Endothelial cell of umbilical vein (primary cell): Measurements from ENCODE around the gene HEMGN.

Experiments used
- CTCF ChIP-seq, 2 donors: IDR thresholded peaks; 1 replicate in 1 of 2; 2 replicates in 1 of 2; pipeline ENCODE4 v1.5.1; 2011; ENCODE audit warnings: low read length in 2 of 2, mild to moderate bottlenecking in 2 of 2, moderate library complexity in 2 of 2, control low read depth in 1 of 2, inconsistent platforms in 1 of 2, low read depth in 1 of 2; ENCODE audit not compliant: insufficient read depth in 1 of 2; ENCODE audit errors: extremely low read depth in 1 of 2
- EZH2 ChIP-seq: IDR thresholded peaks from 2 replicates; pipeline ENCODE4 v1.6.1; 2012; ENCODE audit warnings: borderline replicate concordance, low read depth, mild to moderate bottlenecking, moderate library complexity, low read length, inconsistent platforms; ENCODE audit not compliant: severe bottlenecking
- FOS ChIP-seq: IDR thresholded peaks from 2 replicates; pipeline ENCODE4 v1.6.1; 2011; ENCODE audit warnings: mild to moderate bottlenecking, low read length, moderate library complexity, borderline replicate concordance; ENCODE audit not compliant: insufficient read depth
- GATA2 ChIP-seq: IDR thresholded peaks from 2 replicates; pipeline ENCODE4 v1.7.0; 2011; ENCODE audit warnings: low read depth, mild to moderate bottlenecking, moderate library complexity, mixed read lengths, low read length; ENCODE audit not compliant: insufficient read length, insufficient read depth
- JUN ChIP-seq: IDR thresholded peaks from 2 replicates; pipeline ENCODE4 v1.6.1; 2011; ENCODE audit warnings: borderline replicate concordance, low read depth; ENCODE audit not compliant: insufficient read length, insufficient read depth
- MAX ChIP-seq: IDR thresholded peaks from 2 replicates; pipeline ENCODE4 v1.6.1; 2011; ENCODE audit not compliant: insufficient read depth, insufficient read length
- MYC ChIP-seq: IDR thresholded peaks from one replicate; pipeline ENCODE4 v1.6.1; 2011; ENCODE audit warnings: mild to moderate bottlenecking, low read depth, low read length
- POLR2A ChIP-seq: IDR thresholded peaks from 2 replicates; pipeline ENCODE4 v1.6.1; 2012; ENCODE audit warnings: low read depth, mild to moderate bottlenecking, control low read depth, low read length
- POLR2AphosphoS5 ChIP-seq: IDR thresholded peaks from 2 replicates; pipeline ENCODE4 v1.6.1; 2012; ENCODE audit warnings: low read depth, mild to moderate bottlenecking, control low read depth, low read length, moderate library complexity; ENCODE audit not compliant: insufficient read depth

- TF ChIP-seq CTCF (IDR thresholded peaks at IDR 0.05; ENCODE audit: extremely low read depth in 1 of 2, insufficient read depth in 1 of 2, low read depth in 1 of 2, low read length in 2 of 2) = no peak
- TF ChIP-seq MAX = no peak
- TF ChIP-seq JUN = no peak
- no peak for TF ChIP-seq EZH2
- no peak for TF ChIP-seq MYC
- TF ChIP-seq POLR2A = no peak
- no peak for TF ChIP-seq POLR2AphosphoS5
- no peak for TF ChIP-seq GATA2
- TF ChIP-seq FOS = no peak
These were observed 6.6 kb upstream of the HEMGN start for GRCh38 chr9:97944612-97945011.
